Measurements from ENCODE around the gene SSH2.
"Not testable (repeated sequence)": the region's sequence is repeated elsewhere in the genome, so short reads cannot be mapped to it uniquely, and the experiment has no call there.

Gene SSH2

GRCh38 chr17:29948448-29949215 lies 18.6 kb upstream of the SSH2 start:
- Histone ChIP-seq H3K9ac (ENCODE audit: low read length) (no peak overlapping the region), H3K79me2 (ENCODE audit: low read length) (no peaks in the 10 kb centered on the region), H3K9me3 (ENCODE audit: insufficient read depth, low read length) (no peaks in the 10 kb centered on the region), H2AFZ (ENCODE audit: low read depth, low read length) (no peak overlapping the region), H3K27ac (ENCODE audit: low read length) (no peak overlapping the region), H3K36me3 (replicated peaks; ENCODE audit: low read depth, low read length) (no peaks in the 10 kb centered on the region), H3K4me1 (ENCODE audit: low read length) (peaks cover 10% of the 10 kb centered on the region), H3K4me3 (ENCODE audit: low read length) (no peak overlapping the region), H3K4me2 (ENCODE audit: low read length) (no peak overlapping the region), H4K20me1 (ENCODE audit: insufficient read depth, low read length) (no peaks in the 10 kb centered on the region), H3K27me3 (ENCODE audit: low read depth, low read length) (no peaks in the 10 kb centered on the region)
- TF ChIP-seq EZH2phosphoT487 (IDR thresholded peaks at IDR 0.05; ENCODE audit: low read depth): no peak
- no peak for TF ChIP-seq CTCF (IDR thresholded peaks at IDR 0.05; ENCODE audit: low read depth, low read length)

- H3K4me3 ChIP-seq (ENCODE audit: low read length): no peak overlapping the region
- H2AFZ ChIP-seq (ENCODE audit: low read depth, low read length): no peak overlapping the region
- no peaks in the 10 kb centered on the region for H3K79me2 ChIP-seq (ENCODE audit: low read length)
- TF ChIP-seq CTCF (IDR thresholded peaks at IDR 0.05; ENCODE audit: low read depth, low read length) (no peak), EZH2phosphoT487 (IDR thresholded peaks at IDR 0.05; ENCODE audit: low read depth) (no peak)
- no peaks in the 10 kb centered on the region for H3K36me3 ChIP-seq (replicated peaks; ENCODE audit: low read depth, low read length)
- H3K27me3 ChIP-seq (ENCODE audit: low read depth, low read length): no peaks in the 10 kb centered on the region
- H3K27ac ChIP-seq (ENCODE audit: low read length): no peak overlapping the region
- no peaks in the 10 kb centered on the region for H3K9me3 ChIP-seq (ENCODE audit: insufficient read depth, low read length)
- H4K20me1 ChIP-seq (ENCODE audit: insufficient read depth, low read length): no peaks in the 10 kb centered on the region
- no peak overlapping the region for H3K4me2 ChIP-seq (ENCODE audit: low read length)
- peaks cover 10% of the 10 kb centered on the region for H3K4me1 ChIP-seq (ENCODE audit: low read length)
- no peak overlapping the region for H3K9ac ChIP-seq (ENCODE audit: low read length)
Measured at GRCh38 chr17:29945281-29945680, 15.3 kb upstream of the SSH2 start.

GRCh38 chr17:29941334-29941733 lies 11.3 kb upstream of the SSH2 start, which contains the start of gene EFCAB5:
EFCAB5 (plus strand) TSS chr17:29941634; CDS start chr17:29941797, 163 bp downstream.
- Histone ChIP-seq H4K20me1 (ENCODE audit: insufficient read depth, low read length) (no peaks in the 10 kb centered on the region), H3K4me1 (ENCODE audit: low read length) (no peaks in the 10 kb centered on the region), H3K27me3 (ENCODE audit: low read depth, low read length) (no peaks in the 10 kb centered on the region), H3K36me3 (replicated peaks; ENCODE audit: low read depth, low read length) (no peaks in the 10 kb centered on the region), H3K4me2 (ENCODE audit: low read length) (no peak within 1 kb of the TSS), H3K9ac (ENCODE audit: low read length) (no peak within 1 kb of the TSS), H3K4me3 (ENCODE audit: low read length) (no peak within 1 kb of the TSS), H3K9me3 (ENCODE audit: insufficient read depth, low read length) (no peaks in the 10 kb centered on the region), H3K27ac (ENCODE audit: low read length) (no peak within 1 kb of the TSS), H2AFZ (ENCODE audit: low read depth, low read length) (no peak within 1 kb of the TSS), H3K79me2 (ENCODE audit: low read length) (no peaks in the 10 kb centered on the region)
- no peak for TF ChIP-seq CTCF (IDR thresholded peaks at IDR 0.05; ENCODE audit: low read depth, low read length)
- no peak for TF ChIP-seq EZH2phosphoT487 (IDR thresholded peaks at IDR 0.05; ENCODE audit: low read depth)

GRCh38 chr17:29936724-29937123 lies 6.7 kb upstream of the SSH2 start:
- Histone ChIP-seq H2AFZ (ENCODE audit: low read depth, low read length) (no peak overlapping the region), H3K4me3 (ENCODE audit: low read length) (no peak overlapping the region), H4K20me1 (ENCODE audit: insufficient read depth, low read length) (no peaks in the 10 kb centered on the region), H3K4me1 (ENCODE audit: low read length) (peaks cover 2% of the 10 kb centered on the region), H3K27me3 (ENCODE audit: low read depth, low read length) (no peaks in the 10 kb centered on the region), H3K9ac (ENCODE audit: low read length) (no peak overlapping the region), H3K4me2 (ENCODE audit: low read length) (no peak overlapping the region), H3K36me3 (replicated peaks; ENCODE audit: low read depth, low read length) (no peaks in the 10 kb centered on the region), H3K9me3 (ENCODE audit: insufficient read depth, low read length) (no peaks in the 10 kb centered on the region), H3K27ac (ENCODE audit: low read length) (no peak overlapping the region), H3K79me2 (ENCODE audit: low read length) (no peaks in the 10 kb centered on the region)
- no peak for TF ChIP-seq CTCF (IDR thresholded peaks at IDR 0.05; ENCODE audit: low read depth, low read length)
- no peak for TF ChIP-seq EZH2phosphoT487 (IDR thresholded peaks at IDR 0.05; ENCODE audit: low read depth)

GRCh38 chr17:29935909-29936308 lies 5.9 kb upstream of the SSH2 start:
- not testable (repeated sequence) for H3K9ac ChIP-seq (ENCODE audit: low read length); H3K4me2 ChIP-seq (ENCODE audit: low read length); H4K20me1 ChIP-seq (ENCODE audit: insufficient read depth, low read length); H3K27me3 ChIP-seq (ENCODE audit: low read depth, low read length); H3K27ac ChIP-seq (ENCODE audit: low read length); H3K36me3 ChIP-seq (replicated peaks; ENCODE audit: low read depth, low read length); H3K4me3 ChIP-seq (ENCODE audit: low read length); H2AFZ ChIP-seq (ENCODE audit: low read depth, low read length); H3K9me3 ChIP-seq (ENCODE audit: insufficient read depth, low read length); H3K4me1 ChIP-seq (ENCODE audit: low read length); H3K79me2 ChIP-seq (ENCODE audit: low read length)

All from OCI-LY3 (cell line).